H1 (cell line): ENCODE measurements around the gene PIGA. TPM values are rescaled to one million over a fixed set of nuclear protein-coding genes. Genes with fewer than 3 reads are reported as not detected.

Source experiments
- CEBPB ChIP-seq: IDR thresholded peaks from 2 replicates; pipeline ENCODE4 v1.6.1; 2012; ENCODE audit warnings: low read depth, low read length
- PHF8 ChIP-seq: fragments of 200-600 bp; sonication (generic); conservative IDR thresholded peaks from 2 replicates; pipeline ENCODE4 v1.7.1; 2012; ENCODE audit warnings: low read depth, mild to moderate bottlenecking, inconsistent platforms, low read length, moderate library complexity
- TCF12 ChIP-seq: IDR thresholded peaks from 2 replicates; pipeline ENCODE4 v1.6.1; 2011; ENCODE audit warnings: low read depth, mild to moderate bottlenecking, low read length
- polyA plus RNA-seq, 7 experiments: library from polyadenylated mRNA; depleted of rRNA in 3 of 7; stranded (reverse) in 5 of 7; unstranded in 2 of 7; fragments of >200 nt in 5 of 7; fragments of 200-250 nt in 2 of 7; gene quantifications; 1 replicate in 5 of 7; 2 replicates in 1 of 7; 4 replicates in 1 of 7; pipeline versions ENCODE4 v1.2.1 to v1.2.3, GENCODE V29; 2011 to 2013; ENCODE audit warnings: missing spikeins in 2 of 7, mixed read lengths in 2 of 7
- total RNA-seq: library from RNA; stranded (reverse); fragmentation: NEBNext Ultra II Directional; extraction: Animal tissue kit (Norgen Biotek cat#: 25700); gene quantifications from 2 replicates; pipeline ENCODE4 v1.2.1, GENCODE V29; 2021
- TF ChIP-seq, protein P1 (sequence below), 3 experiments: IDR thresholded peaks; 1 replicate in 2 of 3; 2 replicates in 1 of 3; pipeline versions ENCODE4 v1.5.1 to v1.6.1; 2011; ENCODE audit warnings: low read length in 3 of 3, mild to moderate bottlenecking in 3 of 3, inconsistent platforms in 2 of 3, low read depth in 1 of 3, moderate library complexity in 1 of 3; ENCODE audit not compliant: insufficient read depth in 1 of 3; ENCODE audit errors: control extremely low read depth in 1 of 3

Gene PIGA
- total and polyA plus RNA-seq, 2 of the 8 experiments (the other 6 are each of a cell fraction or from before 2014, with no cell fraction given): 5.0 to 13.4 TPM

DNA sequence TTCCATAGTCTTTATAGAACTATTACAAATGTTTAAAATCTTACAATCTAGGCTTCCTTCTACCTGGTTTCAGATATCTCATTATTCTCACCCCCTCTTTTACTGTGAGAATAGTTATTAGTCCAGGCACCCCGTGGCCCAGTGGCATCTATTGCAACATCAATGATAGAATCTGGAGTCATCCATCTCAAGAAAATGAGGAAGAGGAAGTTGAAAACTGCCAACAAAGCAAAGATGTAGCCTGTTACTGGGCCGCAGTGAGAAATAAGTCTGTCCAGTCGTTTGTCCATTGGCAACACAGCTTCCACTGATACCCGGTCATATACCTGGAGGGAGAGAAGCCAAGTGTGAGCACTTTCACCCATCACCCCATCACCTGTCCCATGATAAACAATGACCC, 13.9 kb downstream of the PIGA start (continued):
- TF ChIP-seq, protein P1, sequence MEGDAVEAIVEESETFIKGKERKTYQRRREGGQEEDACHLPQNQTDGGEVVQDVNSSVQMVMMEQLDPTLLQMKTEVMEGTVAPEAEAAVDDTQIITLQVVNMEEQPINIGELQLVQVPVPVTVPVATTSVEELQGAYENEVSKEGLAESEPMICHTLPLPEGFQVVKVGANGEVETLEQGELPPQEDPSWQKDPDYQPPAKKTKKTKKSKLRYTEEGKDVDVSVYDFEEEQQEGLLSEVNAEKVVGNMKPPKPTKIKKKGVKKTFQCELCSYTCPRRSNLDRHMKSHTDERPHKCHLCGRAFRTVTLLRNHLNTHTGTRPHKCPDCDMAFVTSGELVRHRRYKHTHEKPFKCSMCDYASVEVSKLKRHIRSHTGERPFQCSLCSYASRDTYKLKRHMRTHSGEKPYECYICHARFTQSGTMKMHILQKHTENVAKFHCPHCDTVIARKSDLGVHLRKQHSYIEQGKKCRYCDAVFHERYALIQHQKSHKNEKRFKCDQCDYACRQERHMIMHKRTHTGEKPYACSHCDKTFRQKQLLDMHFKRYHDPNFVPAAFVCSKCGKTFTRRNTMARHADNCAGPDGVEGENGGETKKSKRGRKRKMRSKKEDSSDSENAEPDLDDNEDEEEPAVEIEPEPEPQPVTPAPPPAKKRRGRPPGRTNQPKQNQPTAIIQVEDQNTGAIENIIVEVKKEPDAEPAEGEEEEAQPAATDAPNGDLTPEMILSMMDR (IDR thresholded peaks at IDR 0.05; ENCODE audit: control extremely low read depth in 1 of 3, insufficient read depth in 1 of 3, low read depth in 1 of 3, low read length in 3 of 3): no peak
- TF ChIP-seq CEBPB: no peak
- TF ChIP-seq PHF8: no peak
- TF ChIP-seq TCF12: no peak
